Peyer's patch (tissue), 4 donors: ENCODE results near the gene NRDC.

Experiments
- CTCF ChIP-seq, 6 experiments: fragments of 450-650 bp in 4 of 6; fragments of 200-600 bp in 2 of 6; sonication (generic) in 1 of 6; IDR thresholded peaks; one replicate each; pipeline ENCODE4 v1.5.1; 2017 to 2019; ENCODE audit warnings: antibody characterized with exemption in 6 of 6, mild to moderate bottlenecking in 3 of 6, moderate library complexity in 1 of 6
- POLR2A ChIP-seq, 2 donors: fragments of 450-650 bp; IDR thresholded peaks; one replicate each; pipeline ENCODE4 v1.5.1; 2017; ENCODE audit warnings: antibody characterized with exemption in 2 of 2, mild to moderate bottlenecking in 2 of 2, moderate library complexity in 2 of 2

DNA sequence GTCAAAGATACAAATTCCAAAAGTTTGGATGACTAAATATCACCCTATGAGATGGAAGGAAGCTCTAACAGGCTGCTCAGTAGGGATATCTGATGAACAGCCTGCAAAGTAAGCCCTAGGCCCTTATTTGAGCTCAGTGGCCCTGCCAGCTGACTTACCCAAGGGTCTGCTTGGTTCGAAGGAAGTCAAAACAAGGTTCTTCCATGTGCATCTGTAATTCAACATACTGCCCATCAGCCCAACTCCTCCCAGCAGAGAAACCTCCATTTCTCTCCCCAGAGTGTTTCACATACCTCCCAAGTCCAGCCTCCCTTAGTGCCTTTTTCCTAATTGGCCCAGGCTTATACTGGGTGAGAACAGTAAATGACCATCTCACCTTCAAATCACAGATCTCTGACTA lies 86.6 kb downstream of the NRDC start:
- no peak for TF ChIP-seq CTCF (IDR thresholded peaks at IDR 0.05)
- TF ChIP-seq POLR2A (IDR thresholded peaks at IDR 0.05), result no peak
